ENCODE measurements around the gene PPARG. TPM values are rescaled to one million over a fixed set of nuclear protein-coding genes. Genes with fewer than 3 reads are reported as not detected.

Gene PPARG
- total RNA-seq, 2 donors from 2014 or later: 5.4 to 44.2 TPM

- Histone ChIP-seq H3K36me3 (replicated peaks in 1 of 2; ENCODE audit: insufficient read depth in 1 of 2, low read depth in 2 of 2) (no peaks in the 10 kb centered on the region), H3K9me3 (no peaks in the 10 kb centered on the region), H3K27me3 (no peaks in the 10 kb centered on the region), H3K4me1 (no peaks in the 10 kb centered on the region), H3K27ac (no peak overlapping the region), H3K4me3 (no peak overlapping the region)
- intact Hi-C loops (cut with DNase I): no loop called here
- ATAC-seq (no peak), DNase-seq (no peak)
- 63 to 65% methylated on average over 1 of the region's 1 CpG for WGBS, 2 donors
- no peak for TF ChIP-seq POLR2A (IDR thresholded peaks at IDR 0.05)
- TF ChIP-seq, protein P1, sequence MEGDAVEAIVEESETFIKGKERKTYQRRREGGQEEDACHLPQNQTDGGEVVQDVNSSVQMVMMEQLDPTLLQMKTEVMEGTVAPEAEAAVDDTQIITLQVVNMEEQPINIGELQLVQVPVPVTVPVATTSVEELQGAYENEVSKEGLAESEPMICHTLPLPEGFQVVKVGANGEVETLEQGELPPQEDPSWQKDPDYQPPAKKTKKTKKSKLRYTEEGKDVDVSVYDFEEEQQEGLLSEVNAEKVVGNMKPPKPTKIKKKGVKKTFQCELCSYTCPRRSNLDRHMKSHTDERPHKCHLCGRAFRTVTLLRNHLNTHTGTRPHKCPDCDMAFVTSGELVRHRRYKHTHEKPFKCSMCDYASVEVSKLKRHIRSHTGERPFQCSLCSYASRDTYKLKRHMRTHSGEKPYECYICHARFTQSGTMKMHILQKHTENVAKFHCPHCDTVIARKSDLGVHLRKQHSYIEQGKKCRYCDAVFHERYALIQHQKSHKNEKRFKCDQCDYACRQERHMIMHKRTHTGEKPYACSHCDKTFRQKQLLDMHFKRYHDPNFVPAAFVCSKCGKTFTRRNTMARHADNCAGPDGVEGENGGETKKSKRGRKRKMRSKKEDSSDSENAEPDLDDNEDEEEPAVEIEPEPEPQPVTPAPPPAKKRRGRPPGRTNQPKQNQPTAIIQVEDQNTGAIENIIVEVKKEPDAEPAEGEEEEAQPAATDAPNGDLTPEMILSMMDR (IDR thresholded peaks at IDR 0.05): no peak
Measured at GRCh38 chr3:12388185-12388584, 99.3 kb downstream of the PPARG start.

DNA sequence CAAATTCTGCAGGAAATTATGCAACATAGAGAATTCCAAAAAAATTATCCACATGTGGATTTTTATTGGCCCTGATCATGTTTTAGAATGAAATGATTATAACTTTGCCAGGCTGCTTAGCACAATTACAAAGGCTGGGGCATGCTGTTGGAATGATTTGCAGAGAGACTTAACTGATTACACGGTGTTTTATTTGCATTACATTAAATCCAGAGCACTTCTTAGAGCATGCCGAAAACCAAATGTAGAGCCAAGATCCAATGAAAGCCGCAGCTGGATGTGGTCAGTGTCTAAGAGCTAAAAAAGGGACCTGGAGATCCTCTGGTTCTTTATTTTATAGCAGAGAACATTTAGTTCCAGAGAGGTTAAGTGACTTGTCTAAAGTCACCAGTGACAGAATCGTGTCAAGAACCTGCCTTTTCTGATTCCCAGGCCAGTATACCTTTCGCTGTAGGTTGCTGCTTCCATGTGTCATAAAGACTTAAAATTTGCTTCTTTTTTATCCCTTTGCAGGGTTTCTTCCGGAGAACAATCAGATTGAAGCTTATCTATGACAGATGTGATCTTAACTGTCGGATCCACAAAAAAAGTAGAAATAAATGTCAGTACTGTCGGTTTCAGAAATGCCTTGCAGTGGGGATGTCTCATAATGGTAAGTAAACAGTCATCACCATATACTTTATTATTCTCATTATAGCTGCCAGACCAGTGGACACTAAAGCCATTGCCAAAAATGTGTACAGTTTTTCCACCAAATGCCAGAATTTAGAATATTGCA, 103.4 kb downstream of the PPARG start:
- DNase-seq (no peak), ATAC-seq (no peak)
- intact Hi-C loops (cut with DNase I): no loop called here
- WGBS, 2 donors: 50 to 51% methylated on average over 8 of the region's 8 CpGs
- no peak for TF ChIP-seq POLR2A (IDR thresholded peaks at IDR 0.05)
- TF ChIP-seq, protein P1 (IDR thresholded peaks at IDR 0.05): no peak
- Histone ChIP-seq H3K27ac (no peak overlapping the region), H3K27me3 (no peaks in the 10 kb centered on the region), H3K4me3 (no peak overlapping the region), H3K4me1 (no peaks in the 10 kb centered on the region), H3K36me3 (replicated peaks in 1 of 2; ENCODE audit: insufficient read depth in 1 of 2, low read depth in 2 of 2) (no peaks in the 10 kb centered on the region), H3K9me3 (no peaks in the 10 kb centered on the region)

- no peak overlapping the region for H3K27ac ChIP-seq
- no peaks in the 10 kb centered on the region for H3K9me3 ChIP-seq
- peak; percentile 33 for ATAC-seq
- no peak overlapping the region for H3K4me3 ChIP-seq
- intact Hi-C loops (cut with DNase I): no loop called here
- H3K4me1 ChIP-seq: no peaks in the 10 kb centered on the region
- TF ChIP-seq, protein P1 (IDR thresholded peaks at IDR 0.05): no peak
- no peak for TF ChIP-seq POLR2A (IDR thresholded peaks at IDR 0.05)
- peak in 1 of 4 donors; percentile 7 for DNase-seq
- H3K27me3 ChIP-seq: no peaks in the 10 kb centered on the region
- WGBS, 2 donors: 69% methylated on average over 1 of the region's 1 CpG
- no peaks in the 10 kb centered on the region for H3K36me3 ChIP-seq (replicated peaks in 1 of 2; ENCODE audit: insufficient read depth in 1 of 2, low read depth in 2 of 2)
Measured at GRCh38 chr3:12393894-12394293, 105.0 kb downstream of the PPARG start.

DNA sequence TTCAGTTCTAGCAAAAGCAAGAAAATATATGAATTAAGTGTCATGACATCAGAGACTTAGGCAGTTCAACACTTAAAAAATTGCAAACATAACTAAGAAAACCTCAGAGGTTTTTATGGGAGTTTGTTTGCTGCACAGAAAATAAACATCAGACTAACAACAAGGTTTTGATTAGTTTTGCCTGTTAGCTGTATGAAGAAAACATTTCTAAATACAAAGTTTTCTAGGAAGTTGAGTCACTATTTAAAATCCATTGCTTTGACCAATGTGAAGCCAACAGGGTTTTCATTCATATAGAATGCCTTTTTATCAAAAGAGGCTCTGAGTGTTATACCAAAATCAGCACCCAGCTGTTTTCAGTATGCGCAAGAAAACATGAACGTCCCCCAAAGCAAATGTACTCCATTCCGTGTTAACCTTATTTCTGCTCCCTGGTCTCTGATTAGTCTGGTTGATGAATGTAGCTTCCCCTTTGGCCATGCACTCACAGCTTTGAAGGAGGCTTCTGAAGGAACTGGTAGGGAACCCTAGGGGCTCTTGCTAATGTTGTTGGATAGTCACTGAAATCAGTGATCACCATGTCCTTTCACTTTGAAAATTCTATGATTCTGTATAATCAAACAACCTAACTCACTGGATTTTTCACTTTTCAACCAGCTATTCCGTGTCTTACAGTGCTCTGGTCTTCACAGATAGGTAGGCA, 105.8 kb downstream of the PPARG start:
- TF ChIP-seq, protein P1 (IDR thresholded peaks at IDR 0.05): no peak
- no peak for TF ChIP-seq POLR2A (IDR thresholded peaks at IDR 0.05)
- Histone ChIP-seq H3K36me3 (replicated peaks in 1 of 2; ENCODE audit: insufficient read depth in 1 of 2, low read depth in 2 of 2) (no peaks in the 10 kb centered on the region), H3K4me3 (no peak overlapping the region), H3K27me3 (no peaks in the 10 kb centered on the region), H3K27ac (no peak overlapping the region), H3K4me1 (no peaks in the 10 kb centered on the region), H3K9me3 (no peaks in the 10 kb centered on the region)
- 64 to 73% methylated on average over 4 of the region's 4 CpGs for WGBS, 2 donors
- no peak for ATAC-seq
- intact Hi-C loops (cut with DNase I): no loop called here
- no peak for DNase-seq

All from body of pancreas (tissue), 4 donors.